IMR-90 (cell line): ENCODE measurements around the gene ZC3H8. TPM values are rescaled to one million over a fixed set of nuclear protein-coding genes. Genes with fewer than 3 reads are reported as not detected.

Experiments used
- ATAC-seq: fragments of 200-7000 bp; cut with Tn5 transposase; 2 replicates; pipeline ENCODE4 v1.9.1; 2020; ENCODE audit warnings: low read depth, mild to moderate bottlenecking, moderate library complexity
- BruUV-seq: library from RNA; stranded (reverse); fragments of 400-500 nt; replicated peaks from 2 replicates; lab custom pipeline; 2021; lab: Mats Ljungman, UMichigan
- CTCF ChIA-PET: fragments of 300-600 bp; formaldehyde crosslinking; extraction: SDS; loops from one replicate; lab custom pipeline; 2021; ENCODE audit warnings: antibody characterized with exemption; lab: Yijun Ruan, JAX
- POLR2A ChIA-PET: fragments of 300-600 bp; sonication (Branson Sonifier 250); formaldehyde crosslinking; loops from one replicate; lab custom pipeline; 2022; ENCODE audit warnings: antibody characterized with exemption; ENCODE audit not compliant: unreplicated experiment; lab: Charles Lee
- DNase-seq: peaks from one replicate; pipeline ENCODE4 v3.0.0; 2013
- H2AFZ ChIP-seq: replicated peaks from 2 replicates; pipeline ENCODE3; 2013; ENCODE audit warnings: low read length, mild to moderate bottlenecking; ENCODE audit not compliant: poor library complexity
- H2AK5ac ChIP-seq: 2 replicates; pipeline ENCODE4 v1.6.1; 2013; ENCODE audit warnings: low read depth, low read length, inconsistent platforms
- H2AK9ac ChIP-seq: replicated peaks from 2 replicates; pipeline ENCODE3; 2013; ENCODE audit warnings: mild to moderate bottlenecking, low read depth, low read length, moderate library complexity; ENCODE audit not compliant: poor library complexity
- H2BK120ac ChIP-seq: 2 replicates; pipeline ENCODE4 v1.6.1; 2013; ENCODE audit warnings: low read depth, low read length, inconsistent platforms
- H2BK15ac ChIP-seq: 3 replicates; pipeline ENCODE4 v1.6.1; 2013; ENCODE audit warnings: low read depth, low read length, inconsistent platforms
- H2BK20ac ChIP-seq: 2 replicates; pipeline ENCODE4 v1.6.1; 2013; ENCODE audit warnings: low read depth, mild to moderate bottlenecking, inconsistent platforms, low read length, moderate library complexity
- H2BK5ac ChIP-seq: 2 replicates; pipeline ENCODE4 v1.6.1; 2013; ENCODE audit warnings: mild to moderate bottlenecking, low read depth, low read length, inconsistent platforms; ENCODE audit not compliant: poor library complexity, severe bottlenecking
- H3K14ac ChIP-seq: replicated peaks from 2 replicates; pipeline ENCODE4 v1.6.1; 2013; ENCODE audit warnings: low read depth, low read length, inconsistent platforms
- H3K18ac ChIP-seq: 2 replicates; pipeline ENCODE4 v1.6.1; 2013; ENCODE audit warnings: low read depth, low read length, control low read depth
- H3K23ac ChIP-seq: 2 replicates; pipeline ENCODE4 v1.6.1; 2013; ENCODE audit warnings: low read depth, low read length, inconsistent platforms
- H3K27ac ChIP-seq: 2 replicates; pipeline ENCODE4 v1.5.1; 2013; ENCODE audit warnings: mild to moderate bottlenecking, control low read depth, low read length; ENCODE audit not compliant: insufficient read depth
- H3K27me3 ChIP-seq: 2 replicates; pipeline ENCODE4 v1.6.1; 2013; ENCODE audit warnings: low read length; ENCODE audit not compliant: control insufficient read depth, insufficient read depth
- H3K36me3 ChIP-seq: 2 replicates; pipeline ENCODE4 v1.6.1; 2013; ENCODE audit warnings: low read length, mixed read lengths; ENCODE audit not compliant: control insufficient read depth, insufficient read depth
- H3K4ac ChIP-seq: 2 replicates; pipeline ENCODE4 v1.6.1; 2013; ENCODE audit warnings: low read depth, low read length, inconsistent platforms
- H3K4me1 ChIP-seq: 2 replicates; pipeline ENCODE4 v1.6.1; 2013; ENCODE audit warnings: low read length, mixed read lengths; ENCODE audit not compliant: control insufficient read depth, insufficient read depth
- H3K4me2 ChIP-seq: 2 replicates; pipeline ENCODE4 v1.6.1; 2013; ENCODE audit warnings: low read depth, mild to moderate bottlenecking, control low read depth, low read length, moderate library complexity
- H3K4me3 ChIP-seq: 2 replicates; pipeline ENCODE4 v1.5.1; 2013; ENCODE audit warnings: low read depth, mild to moderate bottlenecking, control low read depth, low read length, moderate library complexity; ENCODE audit not compliant: insufficient read depth
- H3K56ac ChIP-seq: 2 replicates; pipeline ENCODE4 v1.6.1; 2013; ENCODE audit warnings: low read length, inconsistent platforms; ENCODE audit not compliant: insufficient read depth; ENCODE audit errors: extremely low read depth
- H3K79me1 ChIP-seq, 2 experiments: 2 replicates each; pipeline ENCODE4 v1.6.1; 2013; ENCODE audit warnings: low read length in 2 of 2, inconsistent platforms in 1 of 2, low read depth in 1 of 2
- H3K9ac ChIP-seq: 2 replicates; pipeline ENCODE4 v1.6.1; 2013; ENCODE audit warnings: low read depth, low read length, control low read depth
- H3K9me1 ChIP-seq: 2 replicates; pipeline ENCODE4 v1.6.1; 2013; ENCODE audit warnings: low read length, inconsistent platforms; ENCODE audit not compliant: insufficient read depth
- H3K9me3 ChIP-seq: 2 replicates; pipeline ENCODE4 v1.6.1; 2013; ENCODE audit warnings: low read length; ENCODE audit not compliant: control insufficient read depth, insufficient read depth
- H4K20me1 ChIP-seq: 2 replicates; pipeline ENCODE4 v1.6.1; 2013; ENCODE audit warnings: low read length, inconsistent platforms; ENCODE audit not compliant: insufficient read depth
- H4K5ac ChIP-seq: 2 replicates; pipeline ENCODE4 v1.6.1; 2013; ENCODE audit warnings: mild to moderate bottlenecking, low read depth, low read length, control low read depth
- H4K8ac ChIP-seq, 2 experiments: 2 replicates each; pipeline ENCODE4 v1.6.1; 2013; ENCODE audit warnings: low read depth in 2 of 2, low read length in 2 of 2, control low read depth in 1 of 2, inconsistent platforms in 1 of 2
- H4K91ac ChIP-seq: 2 replicates; pipeline ENCODE4 v1.6.1; 2013; ENCODE audit warnings: low read depth, low read length, inconsistent platforms; ENCODE audit not compliant: insufficient read depth
- BHLHE40 ChIP-seq: fragments of 150-350 bp; IDR thresholded peaks from 2 replicates; pipeline ENCODE4 v1.6.1; 2016; ENCODE audit warnings: mild to moderate bottlenecking, low read depth, low read length
- CEBPB ChIP-seq: IDR thresholded peaks from 2 replicates; pipeline ENCODE4 v1.6.1; 2012; ENCODE audit warnings: low read depth, low read length, improper control_type of control experiment
- CHD1 ChIP-seq: IDR thresholded peaks from 2 replicates; pipeline ENCODE4 v1.6.1; 2012; ENCODE audit warnings: low read depth, low read length, improper control_type of control experiment
- FOS ChIP-seq: fragments of 150-350 bp; IDR thresholded peaks from 2 replicates; pipeline ENCODE4 v1.6.1; 2016; ENCODE audit warnings: low read depth, low read length
- MAFK ChIP-seq: IDR thresholded peaks from 2 replicates; pipeline ENCODE4 v1.6.1; 2012; ENCODE audit warnings: low read depth, low read length, improper control_type of control experiment
- MAZ ChIP-seq: IDR thresholded peaks from 2 replicates; pipeline ENCODE4 v1.6.1; 2012; ENCODE audit warnings: low read depth, mild to moderate bottlenecking, low read length, improper control_type of control experiment, moderate library complexity, borderline replicate concordance
- MXI1 ChIP-seq: IDR thresholded peaks from 2 replicates; pipeline ENCODE4 v1.6.1; 2012; ENCODE audit warnings: low read depth, mild to moderate bottlenecking, low read length, moderate library complexity, borderline replicate concordance
- NFE2L2 ChIP-seq: fragments of 150-350 bp; IDR thresholded peaks from 2 replicates; pipeline ENCODE4 v1.6.1; 2016; ENCODE audit warnings: low read depth, mild to moderate bottlenecking, low read length
- POLR2A ChIP-seq: IDR thresholded peaks from 2 replicates; pipeline ENCODE4 v1.6.1; 2012; ENCODE audit warnings: mild to moderate bottlenecking, low read depth, low read length
- RAD21 ChIP-seq: IDR thresholded peaks from 2 replicates; pipeline ENCODE4 v1.6.1; 2012; ENCODE audit warnings: low read length, improper control_type of control experiment
- RCOR1 ChIP-seq: IDR thresholded peaks from 2 replicates; pipeline ENCODE4 v1.6.1; 2012; ENCODE audit warnings: mild to moderate bottlenecking, low read length, improper control_type of control experiment; ENCODE audit not compliant: insufficient replicate concordance
- RFX5 ChIP-seq: IDR thresholded peaks from 2 replicates; pipeline ENCODE4 v1.8.0; 2012; ENCODE audit warnings: low read depth, mild to moderate bottlenecking, low read length, moderate library complexity
- SMC3 ChIP-seq: fragments of 150-350 bp; IDR thresholded peaks from 2 replicates; pipeline ENCODE4 v1.6.1; 2016; ENCODE audit warnings: low read depth, mild to moderate bottlenecking, antibody characterized with exemption, low read length, moderate library complexity
- WGBS, 2 experiments: methylation state at CpG; one replicate each; pipeline versions ENCODE4 v1.1.5 to v1.1.7; 2013; ENCODE audit warnings: missing lambda C conversion rate in 2 of 2; ENCODE audit not compliant: insufficient read length in 1 of 2; ENCODE audit errors: extremely low coverage in 2 of 2; 5-methylcytosine and 5-hydroxymethylcytosine counted together
- dilution Hi-C: fragments of 300-500 bp; cut with HindIII; formaldehyde crosslinking; loops from one replicate; pipeline ENCODE4 v1.14.3; 2018; ENCODE audit warnings: low sequenced_read_pairs; ENCODE audit not compliant: unreplicated experiment
- in situ Hi-C: fragments of 300-500 bp; cut with MboI; formaldehyde crosslinking; loops from 3 replicates; pipeline ENCODE4 v1.14.3; 2019; ENCODE audit warnings: low sequenced_read_pairs, inconsistent platforms, mixed read lengths
- intact Hi-C: fragments of 100-400 bp; cut with micrococcal nuclease; formaldehyde crosslinking; loops from 2 replicates; pipeline ENCODE4 v1.10.0; 2022
- polyA plus RNA-seq, 3 experiments: library from polyadenylated mRNA; depleted of rRNA; stranded (reverse); fragments of >200 nt; gene quantifications; 2 replicates each; pipeline ENCODE4 v1.2.3, GENCODE V29; 2012; ENCODE audit warnings: low replicate concordance in 1 of 3
- total RNA-seq: library from RNA; depleted of rRNA; stranded (reverse); fragments of >200 nt; gene quantifications from 2 replicates; pipeline ENCODE4 v1.2.3, GENCODE V29; 2012
- TF ChIP-seq, protein P1 (sequence below): fragments of 150-350 bp; IDR thresholded peaks from 2 replicates; pipeline ENCODE4 v1.6.1; 2017; ENCODE audit warnings: mild to moderate bottlenecking, antibody characterized with exemption, low read length, low read depth
- TF ChIP-seq, protein P2 (sequence below): conservative IDR thresholded peaks from 2 replicates; pipeline ENCODE4 v1.5.1; 2012; ENCODE audit warnings: mild to moderate bottlenecking, low read depth, low read length, improper control_type of control experiment
- TF ChIP-seq, protein P3 (sequence below): fragments of 150-350 bp; IDR thresholded peaks from 2 replicates; pipeline ENCODE4 v1.6.1; 2016; ENCODE audit warnings: low read depth, mild to moderate bottlenecking, low read length, moderate library complexity, borderline replicate concordance

The ZC3H8 gene
- total and polyA plus RNA-seq, 2 of the 4 experiments (the other 2 are of a cell fraction): 0.18 to 1.6 TPM

- Histone ChIP-seq H3K4me1 (no peaks in the 10 kb centered on the region), H3K27ac (no peak overlapping the region), H3K27me3 (peaks cover 4% of the 10 kb centered on the region; the same call in 1 of the 2 replicates), H3K56ac (no peak overlapping the region), H4K91ac (no peak overlapping the region), H3K4ac (no peak overlapping the region), H2BK120ac (no peak overlapping the region), H3K18ac (no peak overlapping the region), H4K5ac (no peak overlapping the region), H4K20me1 (no peaks in the 10 kb centered on the region), H2AK5ac (no peak overlapping the region), H3K36me3 (no peaks in the 10 kb centered on the region), H2BK20ac (no peak overlapping the region), H3K23ac (no peak overlapping the region), H3K9ac (no peak overlapping the region), H4K8ac (no peak overlapping the region), H3K4me3 (no peak overlapping the region), H3K9me3 (peaks cover 3% of the 10 kb centered on the region), H2AK9ac (no peak overlapping the region), H2BK5ac (no peak overlapping the region), H3K9me1 (no peaks in the 10 kb centered on the region), H2BK15ac (no peak overlapping the region), H3K79me1 (no peaks in the 10 kb centered on the region), H2AFZ (no peak overlapping the region), H3K4me2 (no peak overlapping the region), H3K14ac (no peak overlapping the region)
- CTCF ChIA-PET: interaction anchor here (1.0 to 1.1 kb wide), 2 partner anchors 13 to 133 kb away, joined by 3 read pairs; no protein-coding TSS in a partner anchor
- POLR2A ChIA-PET: no interaction called here
- TF ChIP-seq MAFK (no peak), NFE2L2 (no peak), RCOR1 (no peak), MAZ (no peak), RFX5 (no peak), RAD21 (no peak), CEBPB (no peak), POLR2A (no peak), FOS (no peak), SMC3 (no peak), MXI1 (no peak), BHLHE40 (no peak), CHD1 (no peak)
- TF ChIP-seq, protein P1, sequence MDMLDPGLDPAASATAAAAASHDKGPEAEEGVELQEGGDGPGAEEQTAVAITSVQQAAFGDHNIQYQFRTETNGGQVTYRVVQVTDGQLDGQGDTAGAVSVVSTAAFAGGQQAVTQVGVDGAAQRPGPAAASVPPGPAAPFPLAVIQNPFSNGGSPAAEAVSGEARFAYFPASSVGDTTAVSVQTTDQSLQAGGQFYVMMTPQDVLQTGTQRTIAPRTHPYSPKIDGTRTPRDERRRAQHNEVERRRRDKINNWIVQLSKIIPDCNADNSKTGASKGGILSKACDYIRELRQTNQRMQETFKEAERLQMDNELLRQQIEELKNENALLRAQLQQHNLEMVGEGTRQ: no peak
- TF ChIP-seq, protein P2, sequence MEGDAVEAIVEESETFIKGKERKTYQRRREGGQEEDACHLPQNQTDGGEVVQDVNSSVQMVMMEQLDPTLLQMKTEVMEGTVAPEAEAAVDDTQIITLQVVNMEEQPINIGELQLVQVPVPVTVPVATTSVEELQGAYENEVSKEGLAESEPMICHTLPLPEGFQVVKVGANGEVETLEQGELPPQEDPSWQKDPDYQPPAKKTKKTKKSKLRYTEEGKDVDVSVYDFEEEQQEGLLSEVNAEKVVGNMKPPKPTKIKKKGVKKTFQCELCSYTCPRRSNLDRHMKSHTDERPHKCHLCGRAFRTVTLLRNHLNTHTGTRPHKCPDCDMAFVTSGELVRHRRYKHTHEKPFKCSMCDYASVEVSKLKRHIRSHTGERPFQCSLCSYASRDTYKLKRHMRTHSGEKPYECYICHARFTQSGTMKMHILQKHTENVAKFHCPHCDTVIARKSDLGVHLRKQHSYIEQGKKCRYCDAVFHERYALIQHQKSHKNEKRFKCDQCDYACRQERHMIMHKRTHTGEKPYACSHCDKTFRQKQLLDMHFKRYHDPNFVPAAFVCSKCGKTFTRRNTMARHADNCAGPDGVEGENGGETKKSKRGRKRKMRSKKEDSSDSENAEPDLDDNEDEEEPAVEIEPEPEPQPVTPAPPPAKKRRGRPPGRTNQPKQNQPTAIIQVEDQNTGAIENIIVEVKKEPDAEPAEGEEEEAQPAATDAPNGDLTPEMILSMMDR: no peak
- TF ChIP-seq, protein P3, sequence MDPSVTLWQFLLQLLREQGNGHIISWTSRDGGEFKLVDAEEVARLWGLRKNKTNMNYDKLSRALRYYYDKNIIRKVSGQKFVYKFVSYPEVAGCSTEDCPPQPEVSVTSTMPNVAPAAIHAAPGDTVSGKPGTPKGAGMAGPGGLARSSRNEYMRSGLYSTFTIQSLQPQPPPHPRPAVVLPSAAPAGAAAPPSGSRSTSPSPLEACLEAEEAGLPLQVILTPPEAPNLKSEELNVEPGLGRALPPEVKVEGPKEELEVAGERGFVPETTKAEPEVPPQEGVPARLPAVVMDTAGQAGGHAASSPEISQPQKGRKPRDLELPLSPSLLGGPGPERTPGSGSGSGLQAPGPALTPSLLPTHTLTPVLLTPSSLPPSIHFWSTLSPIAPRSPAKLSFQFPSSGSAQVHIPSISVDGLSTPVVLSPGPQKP: no peak
- DNase-seq (no peak), ATAC-seq (no peak)
- no CpG with 5 or more reads among the region's 3 CpGs for WGBS, 2 experiments
- in situ Hi-C loops: loop anchor here (25.0 kb wide), 1 partner anchor 177 kb away; the partner anchor contains the start of gene RGPD8
- dilution Hi-C loops: no loop called here
- no TSS peak for BruUV-seq
- intact Hi-C loops: loop anchor here (10.0 kb wide), 1 partner anchor 315 kb away; no protein-coding TSS in a partner anchor
Measured at GRCh38 chr2:112260295-112260625, 5.4 kb upstream of the ZC3H8 start.
